IMR-90 (cell line): ENCODE measurements around the gene BLTP3A. TPM values are rescaled to one million over a fixed set of nuclear protein-coding genes. Genes with fewer than 3 reads are reported as not detected.

Experiments
- ATAC-seq: fragments of 200-7000 bp; cut with Tn5 transposase; 2 replicates; pipeline ENCODE4 v1.9.1; 2020; ENCODE audit warnings: low read depth, mild to moderate bottlenecking, moderate library complexity
- BruUV-seq: library from RNA; stranded (reverse); fragments of 400-500 nt; replicated peaks from 2 replicates; lab custom pipeline; 2021; lab: Mats Ljungman, UMichigan
- CTCF ChIA-PET: fragments of 300-600 bp; formaldehyde crosslinking; extraction: SDS; loops from one replicate; lab custom pipeline; 2021; ENCODE audit warnings: antibody characterized with exemption; lab: Yijun Ruan, JAX
- POLR2A ChIA-PET: fragments of 300-600 bp; sonication (Branson Sonifier 250); formaldehyde crosslinking; loops from one replicate; lab custom pipeline; 2022; ENCODE audit warnings: antibody characterized with exemption; ENCODE audit not compliant: unreplicated experiment; lab: Charles Lee
- DNase-seq: peaks from one replicate; pipeline ENCODE4 v3.0.0; 2013
- H2AFZ ChIP-seq: replicated peaks from 2 replicates; pipeline ENCODE3; 2013; ENCODE audit warnings: low read length, mild to moderate bottlenecking; ENCODE audit not compliant: poor library complexity
- H2AK5ac ChIP-seq: 2 replicates; pipeline ENCODE4 v1.6.1; 2013; ENCODE audit warnings: low read depth, low read length, inconsistent platforms
- H2AK9ac ChIP-seq: replicated peaks from 2 replicates; pipeline ENCODE3; 2013; ENCODE audit warnings: mild to moderate bottlenecking, low read depth, low read length, moderate library complexity; ENCODE audit not compliant: poor library complexity
- H2BK120ac ChIP-seq: 2 replicates; pipeline ENCODE4 v1.6.1; 2013; ENCODE audit warnings: low read depth, low read length, inconsistent platforms
- H2BK15ac ChIP-seq: 3 replicates; pipeline ENCODE4 v1.6.1; 2013; ENCODE audit warnings: low read depth, low read length, inconsistent platforms
- H2BK20ac ChIP-seq: 2 replicates; pipeline ENCODE4 v1.6.1; 2013; ENCODE audit warnings: low read depth, mild to moderate bottlenecking, inconsistent platforms, low read length, moderate library complexity
- H2BK5ac ChIP-seq: 2 replicates; pipeline ENCODE4 v1.6.1; 2013; ENCODE audit warnings: mild to moderate bottlenecking, low read depth, low read length, inconsistent platforms; ENCODE audit not compliant: poor library complexity, severe bottlenecking
- H3K14ac ChIP-seq: replicated peaks from 2 replicates; pipeline ENCODE4 v1.6.1; 2013; ENCODE audit warnings: low read depth, low read length, inconsistent platforms
- H3K18ac ChIP-seq: 2 replicates; pipeline ENCODE4 v1.6.1; 2013; ENCODE audit warnings: low read depth, low read length, control low read depth
- H3K23ac ChIP-seq: 2 replicates; pipeline ENCODE4 v1.6.1; 2013; ENCODE audit warnings: low read depth, low read length, inconsistent platforms
- H3K27ac ChIP-seq: 2 replicates; pipeline ENCODE4 v1.5.1; 2013; ENCODE audit warnings: mild to moderate bottlenecking, control low read depth, low read length; ENCODE audit not compliant: insufficient read depth
- H3K27me3 ChIP-seq: 2 replicates; pipeline ENCODE4 v1.6.1; 2013; ENCODE audit warnings: low read length; ENCODE audit not compliant: control insufficient read depth, insufficient read depth
- H3K36me3 ChIP-seq: 2 replicates; pipeline ENCODE4 v1.6.1; 2013; ENCODE audit warnings: low read length, mixed read lengths; ENCODE audit not compliant: control insufficient read depth, insufficient read depth
- H3K4ac ChIP-seq: 2 replicates; pipeline ENCODE4 v1.6.1; 2013; ENCODE audit warnings: low read depth, low read length, inconsistent platforms
- H3K4me1 ChIP-seq: 2 replicates; pipeline ENCODE4 v1.6.1; 2013; ENCODE audit warnings: low read length, mixed read lengths; ENCODE audit not compliant: control insufficient read depth, insufficient read depth
- H3K4me2 ChIP-seq: 2 replicates; pipeline ENCODE4 v1.6.1; 2013; ENCODE audit warnings: low read depth, mild to moderate bottlenecking, control low read depth, low read length, moderate library complexity
- H3K4me3 ChIP-seq: 2 replicates; pipeline ENCODE4 v1.5.1; 2013; ENCODE audit warnings: low read depth, mild to moderate bottlenecking, control low read depth, low read length, moderate library complexity; ENCODE audit not compliant: insufficient read depth
- H3K56ac ChIP-seq: 2 replicates; pipeline ENCODE4 v1.6.1; 2013; ENCODE audit warnings: low read length, inconsistent platforms; ENCODE audit not compliant: insufficient read depth; ENCODE audit errors: extremely low read depth
- H3K79me1 ChIP-seq, 2 experiments: 2 replicates each; pipeline ENCODE4 v1.6.1; 2013; ENCODE audit warnings: low read length in 2 of 2, inconsistent platforms in 1 of 2, low read depth in 1 of 2
- H3K9ac ChIP-seq: 2 replicates; pipeline ENCODE4 v1.6.1; 2013; ENCODE audit warnings: low read depth, low read length, control low read depth
- H3K9me1 ChIP-seq: 2 replicates; pipeline ENCODE4 v1.6.1; 2013; ENCODE audit warnings: low read length, inconsistent platforms; ENCODE audit not compliant: insufficient read depth
- H3K9me3 ChIP-seq: 2 replicates; pipeline ENCODE4 v1.6.1; 2013; ENCODE audit warnings: low read length; ENCODE audit not compliant: control insufficient read depth, insufficient read depth
- H4K20me1 ChIP-seq: 2 replicates; pipeline ENCODE4 v1.6.1; 2013; ENCODE audit warnings: low read length, inconsistent platforms; ENCODE audit not compliant: insufficient read depth
- H4K5ac ChIP-seq: 2 replicates; pipeline ENCODE4 v1.6.1; 2013; ENCODE audit warnings: mild to moderate bottlenecking, low read depth, low read length, control low read depth
- H4K8ac ChIP-seq, 2 experiments: 2 replicates each; pipeline ENCODE4 v1.6.1; 2013; ENCODE audit warnings: low read depth in 2 of 2, low read length in 2 of 2, control low read depth in 1 of 2, inconsistent platforms in 1 of 2
- H4K91ac ChIP-seq: 2 replicates; pipeline ENCODE4 v1.6.1; 2013; ENCODE audit warnings: low read depth, low read length, inconsistent platforms; ENCODE audit not compliant: insufficient read depth
- BHLHE40 ChIP-seq: fragments of 150-350 bp; IDR thresholded peaks from 2 replicates; pipeline ENCODE4 v1.6.1; 2016; ENCODE audit warnings: mild to moderate bottlenecking, low read depth, low read length
- CEBPB ChIP-seq: IDR thresholded peaks from 2 replicates; pipeline ENCODE4 v1.6.1; 2012; ENCODE audit warnings: low read depth, low read length, improper control_type of control experiment
- CHD1 ChIP-seq: IDR thresholded peaks from 2 replicates; pipeline ENCODE4 v1.6.1; 2012; ENCODE audit warnings: low read depth, low read length, improper control_type of control experiment
- FOS ChIP-seq: fragments of 150-350 bp; IDR thresholded peaks from 2 replicates; pipeline ENCODE4 v1.6.1; 2016; ENCODE audit warnings: low read depth, low read length
- MAFK ChIP-seq: IDR thresholded peaks from 2 replicates; pipeline ENCODE4 v1.6.1; 2012; ENCODE audit warnings: low read depth, low read length, improper control_type of control experiment
- MAZ ChIP-seq: IDR thresholded peaks from 2 replicates; pipeline ENCODE4 v1.6.1; 2012; ENCODE audit warnings: low read depth, mild to moderate bottlenecking, low read length, improper control_type of control experiment, moderate library complexity, borderline replicate concordance
- MXI1 ChIP-seq: IDR thresholded peaks from 2 replicates; pipeline ENCODE4 v1.6.1; 2012; ENCODE audit warnings: low read depth, mild to moderate bottlenecking, low read length, moderate library complexity, borderline replicate concordance
- NFE2L2 ChIP-seq: fragments of 150-350 bp; IDR thresholded peaks from 2 replicates; pipeline ENCODE4 v1.6.1; 2016; ENCODE audit warnings: low read depth, mild to moderate bottlenecking, low read length
- POLR2A ChIP-seq: IDR thresholded peaks from 2 replicates; pipeline ENCODE4 v1.6.1; 2012; ENCODE audit warnings: mild to moderate bottlenecking, low read depth, low read length
- RAD21 ChIP-seq: IDR thresholded peaks from 2 replicates; pipeline ENCODE4 v1.6.1; 2012; ENCODE audit warnings: low read length, improper control_type of control experiment
- RCOR1 ChIP-seq: IDR thresholded peaks from 2 replicates; pipeline ENCODE4 v1.6.1; 2012; ENCODE audit warnings: mild to moderate bottlenecking, low read length, improper control_type of control experiment; ENCODE audit not compliant: insufficient replicate concordance
- RFX5 ChIP-seq: IDR thresholded peaks from 2 replicates; pipeline ENCODE4 v1.8.0; 2012; ENCODE audit warnings: low read depth, mild to moderate bottlenecking, low read length, moderate library complexity
- SMC3 ChIP-seq: fragments of 150-350 bp; IDR thresholded peaks from 2 replicates; pipeline ENCODE4 v1.6.1; 2016; ENCODE audit warnings: low read depth, mild to moderate bottlenecking, antibody characterized with exemption, low read length, moderate library complexity
- WGBS, 2 experiments: methylation state at CpG; one replicate each; pipeline versions ENCODE4 v1.1.5 to v1.1.7; 2013; ENCODE audit warnings: missing lambda C conversion rate in 2 of 2; ENCODE audit not compliant: insufficient read length in 1 of 2; ENCODE audit errors: extremely low coverage in 2 of 2; 5-methylcytosine and 5-hydroxymethylcytosine counted together
- dilution Hi-C: fragments of 300-500 bp; cut with HindIII; formaldehyde crosslinking; loops from one replicate; pipeline ENCODE4 v1.14.3; 2018; ENCODE audit warnings: low sequenced_read_pairs; ENCODE audit not compliant: unreplicated experiment
- in situ Hi-C: fragments of 300-500 bp; cut with MboI; formaldehyde crosslinking; loops from 3 replicates; pipeline ENCODE4 v1.14.3; 2019; ENCODE audit warnings: low sequenced_read_pairs, inconsistent platforms, mixed read lengths
- intact Hi-C: fragments of 100-400 bp; cut with micrococcal nuclease; formaldehyde crosslinking; loops from 2 replicates; pipeline ENCODE4 v1.10.0; 2022
- polyA plus RNA-seq, 3 experiments: library from polyadenylated mRNA; depleted of rRNA; stranded (reverse); fragments of >200 nt; gene quantifications; 2 replicates each; pipeline ENCODE4 v1.2.3, GENCODE V29; 2012; ENCODE audit warnings: low replicate concordance in 1 of 3
- total RNA-seq: library from RNA; depleted of rRNA; stranded (reverse); fragments of >200 nt; gene quantifications from 2 replicates; pipeline ENCODE4 v1.2.3, GENCODE V29; 2012
- TF ChIP-seq, protein P1 (sequence below): fragments of 150-350 bp; IDR thresholded peaks from 2 replicates; pipeline ENCODE4 v1.6.1; 2016; ENCODE audit warnings: low read depth, mild to moderate bottlenecking, low read length, moderate library complexity, borderline replicate concordance
- TF ChIP-seq, protein P2 (sequence below): fragments of 150-350 bp; IDR thresholded peaks from 2 replicates; pipeline ENCODE4 v1.6.1; 2017; ENCODE audit warnings: mild to moderate bottlenecking, antibody characterized with exemption, low read length, low read depth
- TF ChIP-seq, protein P3 (sequence below): conservative IDR thresholded peaks from 2 replicates; pipeline ENCODE4 v1.5.1; 2012; ENCODE audit warnings: mild to moderate bottlenecking, low read depth, low read length, improper control_type of control experiment

Gene BLTP3A
- total and polyA plus RNA-seq, 2 of the 4 experiments (the other 2 are of a cell fraction): 3.0 to 4.7 TPM

DNA sequence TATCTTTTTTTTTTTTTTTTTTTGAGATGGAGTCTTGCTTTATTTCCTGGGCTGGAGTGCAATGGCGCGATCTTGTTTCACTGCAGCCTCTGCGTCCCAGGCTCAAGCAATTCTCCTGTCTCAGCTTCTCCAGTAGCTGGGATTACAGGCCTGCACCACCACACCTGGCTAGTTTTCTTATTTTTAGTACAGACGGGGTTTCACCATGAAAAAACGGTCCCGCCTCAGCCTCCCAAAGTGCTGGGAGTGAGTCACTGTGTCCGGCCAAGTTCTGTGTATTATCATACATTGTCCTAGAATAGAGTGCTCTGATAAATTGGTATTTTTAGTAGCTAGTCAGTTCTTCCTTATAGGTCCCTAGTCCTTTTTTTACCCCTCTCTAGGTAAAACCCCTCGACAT, 31.8 kb upstream of the BLTP3A start:
- peaks cover 18% of the 10 kb centered on the region for H3K36me3 ChIP-seq
- CTCF ChIA-PET: no interaction called here

More for the DNA sequence above, 31.8 kb upstream of the BLTP3A start:
- Histone ChIP-seq H3K4me3 (no peak overlapping the region), H2BK120ac (no peak overlapping the region), H3K4me1 (no peaks in the 10 kb centered on the region), H3K4ac (no peak overlapping the region), H3K79me1 (peaks cover 12 to 39% of the 10 kb centered on the region in 2 experiments), H3K9me1 (no peaks in the 10 kb centered on the region), H3K4me2 (no peak overlapping the region), H2AK5ac (no peak overlapping the region), H3K14ac (no peak overlapping the region), H3K23ac (no peak overlapping the region), H4K5ac (no peak overlapping the region), H2BK15ac (no peak overlapping the region), H3K27ac (no peak overlapping the region), H3K56ac (no peak overlapping the region), H2BK20ac (no peak overlapping the region), H2BK5ac (no peak overlapping the region), H3K9ac (no peak overlapping the region), H2AFZ (no peak overlapping the region), H3K18ac (no peak overlapping the region), H3K27me3 (no peaks in the 10 kb centered on the region), H3K9me3 (no peaks in the 10 kb centered on the region), H4K91ac (no peak overlapping the region), H4K20me1 (peaks cover 5% of the 10 kb centered on the region; the same call in 1 of the 2 replicates), H2AK9ac (no peak overlapping the region), H4K8ac (no peak overlapping the region)
- POLR2A ChIA-PET: no interaction called here
- no CpG with 5 or more reads among the region's 8 CpGs for WGBS, 2 experiments
- intact Hi-C loops: no loop called here
- DNase-seq: no peak
- no peak for TF ChIP-seq RCOR1
- TF ChIP-seq FOS: no peak
- no peak for TF ChIP-seq MXI1
- no peak for TF ChIP-seq NFE2L2
- TF ChIP-seq, protein P1, sequence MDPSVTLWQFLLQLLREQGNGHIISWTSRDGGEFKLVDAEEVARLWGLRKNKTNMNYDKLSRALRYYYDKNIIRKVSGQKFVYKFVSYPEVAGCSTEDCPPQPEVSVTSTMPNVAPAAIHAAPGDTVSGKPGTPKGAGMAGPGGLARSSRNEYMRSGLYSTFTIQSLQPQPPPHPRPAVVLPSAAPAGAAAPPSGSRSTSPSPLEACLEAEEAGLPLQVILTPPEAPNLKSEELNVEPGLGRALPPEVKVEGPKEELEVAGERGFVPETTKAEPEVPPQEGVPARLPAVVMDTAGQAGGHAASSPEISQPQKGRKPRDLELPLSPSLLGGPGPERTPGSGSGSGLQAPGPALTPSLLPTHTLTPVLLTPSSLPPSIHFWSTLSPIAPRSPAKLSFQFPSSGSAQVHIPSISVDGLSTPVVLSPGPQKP: no peak
- no peak for TF ChIP-seq RAD21
- TF ChIP-seq CHD1: no peak
- TF ChIP-seq MAZ: no peak
- no peak for TF ChIP-seq MAFK
- TF ChIP-seq POLR2A: no peak
- TF ChIP-seq, protein P2, sequence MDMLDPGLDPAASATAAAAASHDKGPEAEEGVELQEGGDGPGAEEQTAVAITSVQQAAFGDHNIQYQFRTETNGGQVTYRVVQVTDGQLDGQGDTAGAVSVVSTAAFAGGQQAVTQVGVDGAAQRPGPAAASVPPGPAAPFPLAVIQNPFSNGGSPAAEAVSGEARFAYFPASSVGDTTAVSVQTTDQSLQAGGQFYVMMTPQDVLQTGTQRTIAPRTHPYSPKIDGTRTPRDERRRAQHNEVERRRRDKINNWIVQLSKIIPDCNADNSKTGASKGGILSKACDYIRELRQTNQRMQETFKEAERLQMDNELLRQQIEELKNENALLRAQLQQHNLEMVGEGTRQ: no peak
- TF ChIP-seq RFX5: no peak
- TF ChIP-seq CEBPB: no peak
- TF ChIP-seq, protein P3, sequence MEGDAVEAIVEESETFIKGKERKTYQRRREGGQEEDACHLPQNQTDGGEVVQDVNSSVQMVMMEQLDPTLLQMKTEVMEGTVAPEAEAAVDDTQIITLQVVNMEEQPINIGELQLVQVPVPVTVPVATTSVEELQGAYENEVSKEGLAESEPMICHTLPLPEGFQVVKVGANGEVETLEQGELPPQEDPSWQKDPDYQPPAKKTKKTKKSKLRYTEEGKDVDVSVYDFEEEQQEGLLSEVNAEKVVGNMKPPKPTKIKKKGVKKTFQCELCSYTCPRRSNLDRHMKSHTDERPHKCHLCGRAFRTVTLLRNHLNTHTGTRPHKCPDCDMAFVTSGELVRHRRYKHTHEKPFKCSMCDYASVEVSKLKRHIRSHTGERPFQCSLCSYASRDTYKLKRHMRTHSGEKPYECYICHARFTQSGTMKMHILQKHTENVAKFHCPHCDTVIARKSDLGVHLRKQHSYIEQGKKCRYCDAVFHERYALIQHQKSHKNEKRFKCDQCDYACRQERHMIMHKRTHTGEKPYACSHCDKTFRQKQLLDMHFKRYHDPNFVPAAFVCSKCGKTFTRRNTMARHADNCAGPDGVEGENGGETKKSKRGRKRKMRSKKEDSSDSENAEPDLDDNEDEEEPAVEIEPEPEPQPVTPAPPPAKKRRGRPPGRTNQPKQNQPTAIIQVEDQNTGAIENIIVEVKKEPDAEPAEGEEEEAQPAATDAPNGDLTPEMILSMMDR: no peak
- no peak for TF ChIP-seq BHLHE40
- no peak for TF ChIP-seq SMC3
- ATAC-seq: no peak
- BruUV-seq: no TSS peak
- in situ Hi-C loops: no loop called here
- dilution Hi-C loops: no loop called here
